Panc1 (cell line): ENCODE measurements around the gene LDLRAP1. TPM values are rescaled to one million over a fixed set of nuclear protein-coding genes. Genes with fewer than 3 reads are reported as not detected.

Experiments used
- ATAC-seq: fragments of 200-7000 bp; cut with Tn5 transposase; 2 replicates; pipeline ENCODE4 v1.9.1; 2020; ENCODE audit warnings: mild to moderate bottlenecking, moderate library complexity
- BruUV-seq: library from RNA; stranded (reverse); fragments of 400-500 nt; replicated peaks from 2 replicates; lab custom pipeline; 2021; lab: Mats Ljungman, UMichigan
- CTCF ChIA-PET: fragments of 300-600 bp; sonication (Branson Sonifier 250); formaldehyde crosslinking; loops from one replicate; lab custom pipeline; 2022; ENCODE audit warnings: antibody characterized with exemption; lab: Charles Lee
- POLR2A ChIA-PET: fragments of 300-600 bp; sonication (Branson Sonifier 250); formaldehyde crosslinking; loops from one replicate; lab custom pipeline; 2022; ENCODE audit warnings: antibody characterized with exemption; lab: Charles Lee
- DNase-seq: peaks from one replicate; pipeline ENCODE4 v3.0.0-alpha.2; 2010; ENCODE audit warnings: low read depth, low spot score
- H3K27ac ChIP-seq: 2 replicates; pipeline ENCODE4 v1.5.1; 2011; ENCODE audit warnings: mild to moderate bottlenecking, low read length, inconsistent platforms
- H3K27me3 ChIP-seq: fragments of 200-500 bp; sonication (Bioruptor generic); 2 replicates; pipeline ENCODE4 v1.6.0; 2014; ENCODE audit warnings: low read length, inconsistent platforms; ENCODE audit not compliant: control insufficient read depth, insufficient read depth
- H3K36me3 ChIP-seq: fragments of 200-500 bp; sonication (Bioruptor generic); 2 replicates; pipeline ENCODE4 v1.5.1; 2014; ENCODE audit warnings: inconsistent platforms, mild to moderate bottlenecking, low read length, moderate library complexity; ENCODE audit not compliant: control insufficient read depth, insufficient read depth
- H3K4me1 ChIP-seq: 2 replicates; pipeline ENCODE4 v1.5.1; 2011; ENCODE audit warnings: inconsistent platforms, mild to moderate bottlenecking, low read length, moderate library complexity; ENCODE audit not compliant: control insufficient read depth, insufficient read depth
- H3K4me3 ChIP-seq, 2 experiments: 2 replicates each; pipeline ENCODE4 v1.5.1; 2011 to 2012; ENCODE audit warnings: low read depth in 2 of 2, low read length in 2 of 2, mild to moderate bottlenecking in 2 of 2, inconsistent platforms in 1 of 2, moderate library complexity in 1 of 2
- H3K9me3 ChIP-seq: fragments of 200-500 bp; sonication (Bioruptor generic); 2 replicates; pipeline ENCODE4 v1.5.1; 2014; ENCODE audit warnings: low read depth, mild to moderate bottlenecking, inconsistent platforms, low read length, moderate library complexity; ENCODE audit not compliant: control insufficient read depth, insufficient read depth
- CTCF ChIP-seq: fragments of 450-650 bp; IDR thresholded peaks from 2 replicates; pipeline ENCODE4 v1.5.1; 2017; ENCODE audit warnings: mild to moderate bottlenecking
- POLR2AphosphoS5 ChIP-seq: IDR thresholded peaks from 2 replicates; pipeline ENCODE4 v1.6.1; 2012; ENCODE audit warnings: mild to moderate bottlenecking, low read depth, low read length, moderate library complexity
- REST ChIP-seq, 2 experiments: IDR thresholded peaks; 2 replicates each; pipeline ENCODE4 v1.6.1; 2011 to 2012; ENCODE audit warnings: low read depth in 2 of 2, control low read depth in 1 of 2, low read length in 1 of 2, mild to moderate bottlenecking in 1 of 2, moderate library complexity in 1 of 2; ENCODE audit not compliant: insufficient read depth in 1 of 2
- SIN3A ChIP-seq: IDR thresholded peaks from 2 replicates; pipeline ENCODE4 v1.6.1; 2012; ENCODE audit warnings: low read depth, mild to moderate bottlenecking, low read length, moderate library complexity, borderline replicate concordance; ENCODE audit not compliant: insufficient read depth
- TCF7L2 ChIP-seq: IDR thresholded peaks from 2 replicates; pipeline ENCODE4 v1.6.1; 2011; ENCODE audit warnings: mild to moderate bottlenecking, low read depth, low read length, inconsistent platforms
- in situ Hi-C: cut with HindIII; loops from 2 replicates; pipeline ENCODE4 v1.10.0; 2016; ENCODE audit warnings: low sequenced_read_pairs, low pct_unique_long_range_greater_than_20kb
- intact Hi-C: fragments of 100-400 bp; cut with micrococcal nuclease; formaldehyde crosslinking; loops from one replicate; pipeline ENCODE4 v1.10.0; 2022; ENCODE audit not compliant: unreplicated experiment
- total RNA-seq: library from RNA; stranded (reverse); gene quantifications from one replicate; pipeline ENCODE4 v1.2.1, GENCODE V29; 2021; ENCODE audit not compliant: unreplicated experiment

Gene LDLRAP1
- total RNA-seq, 1 experiment from 2014 or later: 23.1 TPM

GRCh38 chr1:25559031-25559430 is 15.6 kb downstream of the LDLRAP1 start:
- H3K4me3 ChIP-seq: no peak overlapping the region
- intact Hi-C loops (no loop called here), in situ Hi-C loops (no loop called here)
- ATAC-seq (no peak), DNase-seq (no peak)
- POLR2A ChIA-PET: no interaction called here
- H3K36me3 ChIP-seq: no peaks in the 10 kb centered on the region
- CTCF ChIA-PET: interaction anchor here (0.5 kb wide), 1 partner anchor 222 kb away, joined by 3 read pairs; no protein-coding TSS in a partner anchor
- no peaks in the 10 kb centered on the region for H3K4me1 ChIP-seq
- H3K27ac ChIP-seq: no peak overlapping the region
- BruUV-seq: no TSS peak
- no peak for TF ChIP-seq TCF7L2
- H3K27me3 ChIP-seq: no peaks in the 10 kb centered on the region
- no peaks in the 10 kb centered on the region for H3K9me3 ChIP-seq

GRCh38 chr1:25560001-25560400 is 16.6 kb downstream of the LDLRAP1 start:
- H3K27ac ChIP-seq: no peak overlapping the region
- intact Hi-C loops: no loop called here
- H3K27me3 ChIP-seq: no peaks in the 10 kb centered on the region
- no peaks in the 10 kb centered on the region for H3K36me3 ChIP-seq
- H3K4me1 ChIP-seq: no peaks in the 10 kb centered on the region
- H3K4me3 ChIP-seq: no peak overlapping the region
- ATAC-seq (no peak), DNase-seq (no peak)
- in situ Hi-C loops: no loop called here
- H3K9me3 ChIP-seq: no peaks in the 10 kb centered on the region
- TF ChIP-seq SIN3A: no peak
- TF ChIP-seq CTCF: no peak
- no peak for TF ChIP-seq POLR2AphosphoS5
- no peak for TF ChIP-seq REST (IDR thresholded peaks at IDR 0.05; ENCODE audit: insufficient read depth in 1 of 2, low read depth in 2 of 2, low read length in 1 of 2)
- TF ChIP-seq TCF7L2: no peak
- CTCF ChIA-PET: no interaction called here
- POLR2A ChIA-PET: no interaction called here
- no TSS peak for BruUV-seq

- Histone ChIP-seq H3K4me1 (no peaks in the 10 kb centered on the region), H3K27ac (no peak overlapping the region), H3K36me3 (no peaks in the 10 kb centered on the region), H3K4me3 (no peak overlapping the region), H3K9me3 (no peaks in the 10 kb centered on the region), H3K27me3 (no peaks in the 10 kb centered on the region)
- DNase-seq (no peak), ATAC-seq (no peak)
- intact Hi-C loops: no loop called here
- in situ Hi-C loops: no loop called here
- TF ChIP-seq TCF7L2 (no peak), CTCF (no peak), REST (IDR thresholded peaks at IDR 0.05; ENCODE audit: insufficient read depth in 1 of 2, low read depth in 2 of 2, low read length in 1 of 2) (no peak), SIN3A (no peak), POLR2AphosphoS5 (no peak)
- BruUV-seq: no TSS peak
- POLR2A ChIA-PET: no interaction called here
- CTCF ChIA-PET: no interaction called here
Observed at GRCh38 chr1:25560788-25561187, 17.4 kb downstream of the LDLRAP1 start.
